HCT116 (cell line): ENCODE data around the gene PTPRCAP. TPM values are rescaled to one million over a fixed set of nuclear protein-coding genes. Genes with fewer than 3 reads are reported as not detected.

Experiments used
- ATAC-seq: fragments of 200-7000 bp; cut with Tn5 transposase; 2 replicates; pipeline ENCODE4 v1.9.1; 2020; ENCODE audit warnings: mild to moderate bottlenecking, moderate library complexity
- BruUV-seq: library from RNA; stranded (reverse); fragments of 400-500 nt; replicated peaks from 2 replicates; lab custom pipeline; 2021; lab: Mats Ljungman, UMichigan
- CTCF ChIA-PET: fragments of 300-600 bp; sonication (Branson Sonifier 250); formaldehyde crosslinking; loops from one replicate; lab custom pipeline; 2021; ENCODE audit warnings: antibody characterized with exemption; lab: Charles Lee
- POLR2A ChIA-PET: fragments of 300-600, 350-600 bp; sonication (Branson Sonifier 250); formaldehyde crosslinking; loops from one replicate; lab custom pipeline; 2021; ENCODE audit warnings: antibody characterized with exemption; lab: Charles Lee
- RAD21 ChIA-PET, 2 experiments: fragments of 300-600 bp; sonication (Branson Sonifier 250); formaldehyde crosslinking; loops; one replicate each; lab custom pipeline; 2023; ENCODE audit warnings: low total read pairs in 2 of 2; ENCODE audit not compliant: uncharacterized antibody in 2 of 2, unreplicated experiment in 2 of 2, low non-redundant PET in 1 of 2; lab: Charles Lee
- DNase-seq: peaks from one replicate; pipeline ENCODE4 v3.0.0-alpha.2; 2010; ENCODE audit warnings: low read depth, low spot score
- H2AFZ ChIP-seq: fragments of 200-600 bp; shearing (Covaris generic), sonication (generic); 2 replicates; pipeline ENCODE4 v1.6.1; 2017; ENCODE audit warnings: low read depth, mixed run types, mixed read lengths, antibody characterized with exemption, low read length; ENCODE audit not compliant: poor library complexity, severe bottlenecking
- H3K27ac ChIP-seq: 2 replicates; pipeline ENCODE4 v1.5.1; 2012; ENCODE audit warnings: low read depth, low read length
- H3K27me3 ChIP-seq: fragments of 200-600 bp; sonication (generic); 2 replicates; pipeline ENCODE4 v1.6.1; 2016; ENCODE audit warnings: mixed run types, low read length, mixed read lengths; ENCODE audit not compliant: insufficient read depth
- H3K36me3 ChIP-seq, 2 experiments: fragments of 200-500 bp in 1 of 2; fragments of 200-600 bp in 1 of 2; sonication (Bioruptor generic) in 1 of 2; sonication (generic) in 1 of 2; 2 replicates each; pipeline versions ENCODE4 v1.5.1 to v1.6.1; 2014 to 2016; ENCODE audit warnings: low read length in 2 of 2, inconsistent platforms in 1 of 2, mixed read lengths in 1 of 2, mixed run types in 1 of 2; ENCODE audit not compliant: insufficient read depth in 2 of 2, control insufficient read depth in 1 of 2
- H3K4me1 ChIP-seq, 2 experiments: fragments of 200-600 bp in 1 of 2; sonication (generic) in 1 of 2; 2 replicates each; pipeline versions ENCODE4 v1.5.1 to v1.6.1; 2012 to 2017; ENCODE audit warnings: low read length in 2 of 2, inconsistent platforms in 1 of 2, mild to moderate bottlenecking in 1 of 2, mixed read lengths in 1 of 2, mixed run types in 1 of 2, moderate library complexity in 1 of 2; ENCODE audit not compliant: insufficient read depth in 2 of 2, control insufficient read depth in 1 of 2
- H3K4me2 ChIP-seq: fragments of 200-600 bp; sonication (generic); 2 replicates; pipeline ENCODE4 v1.6.1; 2017; ENCODE audit warnings: mixed run types, low read length, mixed read lengths
- H3K4me3 ChIP-seq, 2 experiments: fragments of 200-600 bp in 1 of 2; sonication (generic) in 1 of 2; replicated peaks in 1 of 2; 2 replicates each; pipeline ENCODE4 v1.5.1; 2011 to 2016; ENCODE audit warnings: low read length in 2 of 2, control low read depth in 1 of 2, low read depth in 1 of 2, mild to moderate bottlenecking in 1 of 2, mixed read lengths in 1 of 2, mixed run types in 1 of 2
- H3K79me2 ChIP-seq: fragments of 200-600 bp; sonication (generic); 2 replicates; pipeline ENCODE4 v1.6.1; 2017; ENCODE audit warnings: mild to moderate bottlenecking, mixed run types, low read length, moderate library complexity, mixed read lengths; ENCODE audit not compliant: insufficient read depth
- H3K9ac ChIP-seq: fragments of 200-600 bp; sonication (generic); 2 replicates; pipeline ENCODE4 v1.6.1; 2016; ENCODE audit warnings: low read length, mixed read lengths
- H3K9me2 ChIP-seq: fragments of 200-600 bp; sonication (generic), shearing (Covaris generic); 2 replicates; pipeline ENCODE4 v1.6.1; 2017; ENCODE audit warnings: mixed run types, mild to moderate bottlenecking, moderate library complexity; ENCODE audit not compliant: insufficient read depth
- H3K9me3 ChIP-seq, 2 experiments: fragments of 200-500 bp in 1 of 2; fragments of 200-600 bp in 1 of 2; sonication (Bioruptor generic) in 1 of 2; sonication (generic) in 1 of 2; 2 replicates each; pipeline ENCODE4 v1.6.1; 2014 to 2017; ENCODE audit warnings: low read length in 2 of 2, mixed read lengths in 2 of 2, inconsistent platforms in 1 of 2, low read depth in 1 of 2, mild to moderate bottlenecking in 1 of 2, mixed run types in 1 of 2, moderate library complexity in 1 of 2; ENCODE audit not compliant: control insufficient read depth in 1 of 2, insufficient read depth in 1 of 2
- H4K20me1 ChIP-seq: fragments of 200-600 bp; sonication (generic), shearing (Covaris generic); 2 replicates; pipeline ENCODE4 v1.6.1; 2017; ENCODE audit warnings: mixed run types, mild to moderate bottlenecking, moderate library complexity; ENCODE audit not compliant: insufficient read depth
- CBX3 ChIP-seq: IDR thresholded peaks from 2 replicates; pipeline ENCODE4 v1.6.1; 2012; ENCODE audit warnings: low read depth
- EGR1 ChIP-seq: IDR thresholded peaks from 2 replicates; pipeline ENCODE4 v1.6.1; 2012; ENCODE audit warnings: low read depth
- ELF1 ChIP-seq: IDR thresholded peaks from 2 replicates; pipeline ENCODE4 v1.6.1; 2012; ENCODE audit warnings: low read depth, borderline replicate concordance
- EZH2 ChIP-seq: fragments of 200-600 bp; sonication (generic); IDR thresholded peaks from 2 replicates; pipeline ENCODE4 v1.6.1; 2017; ENCODE audit warnings: antibody characterized with exemption, mixed run types
- EZH2phosphoT487 ChIP-seq: fragments of 200-600 bp; IDR thresholded peaks from 2 replicates; pipeline ENCODE4 v1.6.1; 2018; ENCODE audit warnings: antibody characterized with exemption, borderline replicate concordance
- FOSL1 ChIP-seq: IDR thresholded peaks from 2 replicates; pipeline ENCODE4 v1.6.1; 2012; ENCODE audit warnings: low read depth
- POLR2A ChIP-seq: IDR thresholded peaks from 2 replicates; pipeline ENCODE4 v1.7.0; 2011; ENCODE audit warnings: borderline replicate concordance; ENCODE audit not compliant: insufficient read depth, insufficient read length; ENCODE audit errors: extremely low read depth
- POLR2AphosphoS5 ChIP-seq: IDR thresholded peaks from 2 replicates; pipeline ENCODE4 v1.6.1; 2011; ENCODE audit warnings: mild to moderate bottlenecking, low read depth, low read length, moderate library complexity
- RAD21 ChIP-seq: IDR thresholded peaks from 2 replicates; pipeline ENCODE4 v1.6.1; 2012; ENCODE audit warnings: low read depth, mild to moderate bottlenecking
- SIN3A ChIP-seq: IDR thresholded peaks from 2 replicates; pipeline ENCODE4 v1.6.1; 2012; ENCODE audit warnings: low read depth
- SP1 ChIP-seq: IDR thresholded peaks from 2 replicates; pipeline ENCODE4 v1.6.1; 2012; ENCODE audit warnings: low read depth
- SRF ChIP-seq: IDR thresholded peaks from 2 replicates; pipeline ENCODE4 v1.6.1; 2012; ENCODE audit warnings: low read depth
- YY1 ChIP-seq: IDR thresholded peaks from 2 replicates; pipeline ENCODE4 v1.6.1; 2011; ENCODE audit warnings: low read length, low read depth, moderate library complexity, mild to moderate bottlenecking; ENCODE audit not compliant: insufficient replicate concordance; ENCODE audit errors: extremely low read depth
- ZFX ChIP-seq: fragments of 450-650 bp; IDR thresholded peaks from 2 replicates; pipeline ENCODE4 v1.6.1; 2017
- ZNF274 ChIP-seq: fragments of 200-500 bp; sonication (Bioruptor generic); IDR thresholded peaks from 2 replicates; pipeline ENCODE4 v1.6.1; 2014; ENCODE audit warnings: mild to moderate bottlenecking, low read depth, low read length, inconsistent platforms
- intact Hi-C: fragments of 100-400 bp; cut with micrococcal nuclease; formaldehyde crosslinking; loops from 2 replicates; pipeline ENCODE4 v1.10.0; 2022
- total RNA-seq: library from RNA; stranded (reverse); gene quantifications from one replicate; pipeline ENCODE4 v1.2.1, GENCODE V29; 2021; ENCODE audit not compliant: unreplicated experiment
- TF ChIP-seq, protein P1 (sequence below): IDR thresholded peaks from 2 replicates; pipeline ENCODE4 v1.6.1; 2012

PTPRCAP gene
- total RNA-seq, 1 experiment from 2014 or later, result 1.4 TPM

DNA sequence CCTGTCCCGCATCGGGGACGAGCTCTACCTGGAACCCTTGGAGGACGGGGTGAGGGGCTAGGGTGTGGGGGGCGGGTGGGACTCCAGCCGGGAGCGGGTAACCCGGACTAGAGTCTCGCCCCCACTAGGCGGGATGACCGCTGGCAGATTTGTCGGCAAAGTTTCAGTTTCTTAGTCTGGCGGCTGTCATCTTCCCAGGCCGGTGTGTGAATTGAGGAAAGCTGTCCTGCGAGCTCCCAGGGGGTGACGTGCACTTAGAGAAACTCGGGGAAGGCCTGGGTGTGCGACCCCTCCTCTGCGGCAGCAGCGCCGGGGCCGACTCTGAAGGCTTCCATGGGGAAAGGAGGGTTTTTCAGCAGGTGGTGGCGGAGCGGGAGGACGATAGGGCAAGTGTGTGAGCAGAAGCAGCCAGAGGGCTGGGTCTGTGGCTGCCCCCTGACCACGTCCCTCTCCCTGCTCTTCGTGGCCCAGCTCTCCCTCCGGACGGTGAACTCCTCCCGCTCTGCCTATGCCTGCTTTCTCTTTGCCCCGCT, 45.2 kb downstream of the PTPRCAP start:
- ChIA-PET RAD21 (interaction anchor here in 1 of 2 experiments (0.5 kb wide), 1 partner anchor 73 kb away, joined by 3 read pairs; no protein-coding TSS in a partner anchor), CTCF (interaction anchor here (0.8 to 2.2 kb wide), 5 partner anchors 9 to 45 kb away, joined by 4 to 17 read pairs (median 5); partner anchors contain the start of gene PPP1CA), POLR2A (interaction anchor here (0.7 to 1.5 kb wide), 5 partner anchors 10 to 76 kb away, joined by 3 to 8 read pairs (median 3); partner anchors contain the start of genes PPP1CA and TMEM134)
- peak overlapping the region; percentile 96 for H3K4me2 ChIP-seq
- peak overlapping the region; percentile 85 for H3K27ac ChIP-seq
- H3K4me3 ChIP-seq, result peak overlapping the region; percentile 69
- H3K9me2 ChIP-seq, result no peaks in the 10 kb centered on the region
- ATAC-seq, result 0 out of 2 replicates have a peak, but pooled peaks have one; percentile 1
- H3K79me2 ChIP-seq, result peaks cover 14% of the 10 kb centered on the region; the same call in 1 of the 2 replicates
- H3K27me3 ChIP-seq, result no peaks in the 10 kb centered on the region
- H3K9ac ChIP-seq, result peak overlapping the region; percentile 83
- H2AFZ ChIP-seq, result no peak overlapping the region
- TSS peak; percentile 71 for BruUV-seq
- no peaks in the 10 kb centered on the region for H4K20me1 ChIP-seq
- no peak for TF ChIP-seq SIN3A
- no peak for TF ChIP-seq ELF1
- TF ChIP-seq, protein P1, sequence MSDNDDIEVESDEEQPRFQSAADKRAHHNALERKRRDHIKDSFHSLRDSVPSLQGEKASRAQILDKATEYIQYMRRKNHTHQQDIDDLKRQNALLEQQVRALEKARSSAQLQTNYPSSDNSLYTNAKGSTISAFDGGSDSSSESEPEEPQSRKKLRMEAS, result no peak
- TF ChIP-seq YY1, result no peak
- H3K4me1 ChIP-seq, result peaks cover 9 to 34% of the 10 kb centered on the region in 2 experiments
- H3K36me3 ChIP-seq, result peaks cover 3 to 16% of the 10 kb centered on the region in 2 experiments; a peak in 3 of 4 replicates
- H3K9me3 ChIP-seq, result no peaks in the 10 kb centered on the region
- DNase-seq, result no peak
- intact Hi-C loops, result no loop called here

- ChIA-PET RAD21 (interaction anchor here in 1 of 2 experiments (0.5 kb wide), 1 partner anchor 74 kb away, joined by 3 read pairs; no protein-coding TSS in a partner anchor), CTCF (interaction anchor here (0.8 to 2.2 kb wide), 5 partner anchors 10 to 44 kb away, joined by 4 to 17 read pairs (median 5); partner anchors contain the start of gene PPP1CA), POLR2A (interaction anchor here (0.7 to 1.5 kb wide), 5 partner anchors 10 to 77 kb away, joined by 3 to 8 read pairs (median 3); partner anchors contain the start of genes PPP1CA and TMEM134)
- Histone ChIP-seq H4K20me1 (no peaks in the 10 kb centered on the region), H3K9me2 (no peaks in the 10 kb centered on the region), H3K4me3 (peak within 1 kb of the TSS; percentile 69), H3K4me2 (peak within 1 kb of the TSS; percentile 96), H3K4me1 (peaks cover 9 to 34% of the 10 kb centered on the region in 2 experiments), H3K9ac (peak within 1 kb of the TSS; percentile 83), H3K27ac (peak within 1 kb of the TSS; percentile 85), H2AFZ (no peak within 1 kb of the TSS), H3K36me3 (peaks cover 0 to 11% of the 10 kb centered on the region in 2 experiments; a peak in 2 of 4 replicates), H3K27me3 (no peaks in the 10 kb centered on the region), H3K79me2 (peaks cover 14% of the 10 kb centered on the region; the same call in 1 of the 2 replicates), H3K9me3 (no peaks in the 10 kb centered on the region)
- DNase-seq (peak; percentile 86), ATAC-seq (peak; percentile 71)
- TSS peak; percentile 85 for BruUV-seq
- intact Hi-C loops, result no loop called here
- TF ChIP-seq RAD21, result no peak
- TF ChIP-seq POLR2A, result no peak
- peak; percentile 86; the same call in 1 of the 2 replicates for TF ChIP-seq ZFX
- TF ChIP-seq EGR1, result no peak; the same call in 1 of the 2 replicates
- TF ChIP-seq SP1, result peak; percentile 84
- no peak for TF ChIP-seq CBX3
- no peak for TF ChIP-seq SRF
- TF ChIP-seq POLR2AphosphoS5, result peak; percentile 64
- no peak for TF ChIP-seq ZNF274
- TF ChIP-seq EZH2, result no peak
- TF ChIP-seq, protein P1, result peak; percentile 99
- TF ChIP-seq SIN3A, result peak; percentile 98
- no peak for TF ChIP-seq FOSL1
- TF ChIP-seq YY1, result no peak
- TF ChIP-seq EZH2phosphoT487, result no peak
These were observed 45.9 kb downstream of the PTPRCAP start, which contains the start of gene RAD9A for GRCh38 chr11:67391304-67392182. TSS of gene RAD9A (plus strand) at chr11:67391986. CDS start at chr11:67392045, 59 bp downstream.
